Right lobe of liver (tissue), 4 donors: ENCODE measurements around the gene FAM234B.

ENCODE experiments used
- CTCF ChIP-seq, 4 donors: fragments of 200-600 bp in 3 of 4; fragments of 450-650 bp in 1 of 4; IDR thresholded peaks; one replicate each; pipeline versions ENCODE4 v1.5.1 to v1.8.0; 2016 to 2022; ENCODE audit warnings: antibody characterized with exemption in 4 of 4, mild to moderate bottlenecking in 2 of 4
- POLR2A ChIP-seq: fragments of 450-650 bp; IDR thresholded peaks from one replicate; pipeline ENCODE4 v1.6.1; 2017; ENCODE audit warnings: antibody characterized with exemption, mild to moderate bottlenecking
- donor health status: DM: no; HTN: no; CAD: no.
- donor health status: DM: no; HTN: no; CAD: no.
- donor health status: DM: no; HTN: yes; CAD: no.

DNA sequence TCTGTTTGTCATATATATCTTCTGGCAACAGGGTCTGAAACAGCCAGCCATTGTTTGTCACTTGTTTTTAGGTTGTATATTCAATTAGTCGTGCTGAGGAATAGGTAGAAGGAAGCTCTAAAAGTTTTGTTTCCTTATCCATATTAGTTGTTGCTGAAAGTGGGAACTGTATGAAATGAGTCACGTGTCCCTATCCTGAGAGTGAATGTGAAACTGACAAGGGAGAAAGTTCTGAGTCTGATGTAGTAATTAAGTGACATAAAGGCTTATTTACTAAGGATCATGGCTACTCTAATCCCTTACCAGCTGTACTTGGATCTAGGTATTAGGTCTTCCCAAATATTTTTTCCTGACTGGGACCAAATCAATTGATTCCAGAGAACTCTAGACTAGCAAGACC lies 16.4 kb downstream of the FAM234B start:
- TF ChIP-seq CTCF (IDR thresholded peaks at IDR 0.05) (no peak), POLR2A (no peak)
